Measurements from ENCODE around the gene WNT3A. TPM values are rescaled to one million over a fixed set of nuclear protein-coding genes. Genes with fewer than 3 reads are reported as not detected.

Gene WNT3A
- total and polyA plus RNA-seq, 2 of the 4 experiments (the other 2 are of a cell fraction), result not detected

- Histone ChIP-seq H4K8ac (ENCODE audit: low read depth in 2 of 2, low read length in 2 of 2) (no peak overlapping the region), H2BK20ac (ENCODE audit: low read depth, low read length) (no peak overlapping the region), H2AK9ac (replicated peaks; ENCODE audit: low read depth, low read length, poor library complexity) (no peak overlapping the region), H3K14ac (replicated peaks; ENCODE audit: low read depth, low read length) (no peak overlapping the region), H4K91ac (ENCODE audit: insufficient read depth, low read depth, low read length) (no peak overlapping the region), H2BK15ac (ENCODE audit: low read depth, low read length) (no peak overlapping the region), H3K79me1 (ENCODE audit: low read depth in 1 of 2, low read length in 2 of 2) (no peaks in the 10 kb centered on the region), H3K23ac (ENCODE audit: low read depth, low read length) (no peak overlapping the region), H2BK5ac (ENCODE audit: low read depth, low read length, poor library complexity, severe bottlenecking) (no peak overlapping the region), H3K9me1 (ENCODE audit: insufficient read depth, low read length) (no peaks in the 10 kb centered on the region), H3K4ac (ENCODE audit: low read depth, low read length) (no peak overlapping the region), H2AFZ (replicated peaks; ENCODE audit: low read length, poor library complexity) (no peak overlapping the region), H3K56ac (ENCODE audit: extremely low read depth, insufficient read depth, low read length) (no peak overlapping the region), H3K27me3 (ENCODE audit: control insufficient read depth, insufficient read depth, low read length) (peaks cover 36% of the 10 kb centered on the region), H4K5ac (ENCODE audit: low read depth, low read length) (no peak overlapping the region), H3K27ac (ENCODE audit: insufficient read depth, low read length) (no peak overlapping the region), H3K4me1 (ENCODE audit: control insufficient read depth, insufficient read depth, low read length) (no peaks in the 10 kb centered on the region), H4K20me1 (ENCODE audit: insufficient read depth, low read length) (no peaks in the 10 kb centered on the region; the same call in none of the 2 replicates), H3K4me3 (ENCODE audit: insufficient read depth, low read depth, low read length) (no peak overlapping the region), H3K18ac (ENCODE audit: low read depth, low read length) (no peak overlapping the region), H3K9ac (ENCODE audit: low read depth, low read length) (no peak overlapping the region), H2BK120ac (ENCODE audit: low read depth, low read length) (no peak overlapping the region), H3K36me3 (ENCODE audit: control insufficient read depth, insufficient read depth, low read length) (no peaks in the 10 kb centered on the region), H3K9me3 (ENCODE audit: control insufficient read depth, insufficient read depth, low read length) (no peaks in the 10 kb centered on the region; the same call in 1 of the 2 replicates), H3K4me2 (ENCODE audit: low read depth, low read length) (no peak overlapping the region), H2AK5ac (ENCODE audit: low read depth, low read length) (no peak overlapping the region)
- in situ Hi-C loops (cut with MboI; ENCODE audit: low sequenced_read_pairs), result no loop called here
- dilution Hi-C loops (cut with HindIII; ENCODE audit: low sequenced_read_pairs, unreplicated experiment), result no loop called here
- TF ChIP-seq RAD21 (IDR thresholded peaks at IDR 0.05; ENCODE audit: low read length) (no peak), FOS (IDR thresholded peaks at IDR 0.05; ENCODE audit: low read depth, low read length) (no peak), CTCF (conservative IDR thresholded peaks at IDR 0.05; ENCODE audit: low read depth, low read length) (no peak), MXI1 (IDR thresholded peaks at IDR 0.05; ENCODE audit: borderline replicate concordance, low read depth, low read length) (no peak), NFE2L2 (IDR thresholded peaks at IDR 0.05; ENCODE audit: low read depth, low read length) (no peak), CEBPB (IDR thresholded peaks at IDR 0.05; ENCODE audit: low read depth, low read length) (no peak)
- intact Hi-C loops (cut with micrococcal nuclease), result no loop called here
- POLR2A ChIA-PET (ENCODE audit: unreplicated experiment), result no interaction called here
- CTCF ChIA-PET, result no interaction called here
- BruUV-seq (replicated peaks), result no TSS peak
- no peak for ATAC-seq (ENCODE audit: low read depth)
- DNase-seq, result peak; percentile 29
- WGBS, 2 experiments (ENCODE audit: extremely low coverage in 2 of 2, insufficient read length in 1 of 2), result 80% methylated on average over 1 of the region's 7 CpGs; no CpG with 5 or more reads in 1 of the 2 experiments
These were observed 36.6 kb downstream of the WNT3A start for GRCh38 chr1:228043281-228043848.
